Panc1 (cell line): Measurements from ENCODE around the gene MRPL46. TPM values are rescaled to one million over a fixed set of nuclear protein-coding genes. Genes with fewer than 3 reads are reported as not detected.

ENCODE experiments used
- ATAC-seq: fragments of 200-7000 bp; cut with Tn5 transposase; 2 replicates; pipeline ENCODE4 v1.9.1; 2020; ENCODE audit warnings: mild to moderate bottlenecking, moderate library complexity
- BruUV-seq: library from RNA; stranded (reverse); fragments of 400-500 nt; replicated peaks from 2 replicates; lab custom pipeline; 2021; lab: Mats Ljungman, UMichigan
- CTCF ChIA-PET: fragments of 300-600 bp; sonication (Branson Sonifier 250); formaldehyde crosslinking; loops from one replicate; lab custom pipeline; 2022; ENCODE audit warnings: antibody characterized with exemption; lab: Charles Lee
- POLR2A ChIA-PET: fragments of 300-600 bp; sonication (Branson Sonifier 250); formaldehyde crosslinking; loops from one replicate; lab custom pipeline; 2022; ENCODE audit warnings: antibody characterized with exemption; lab: Charles Lee
- DNase-seq: peaks from one replicate; pipeline ENCODE4 v3.0.0-alpha.2; 2010; ENCODE audit warnings: low read depth, low spot score
- H3K27ac ChIP-seq: 2 replicates; pipeline ENCODE4 v1.5.1; 2011; ENCODE audit warnings: mild to moderate bottlenecking, low read length, inconsistent platforms
- H3K27me3 ChIP-seq: fragments of 200-500 bp; sonication (Bioruptor generic); 2 replicates; pipeline ENCODE4 v1.6.0; 2014; ENCODE audit warnings: low read length, inconsistent platforms; ENCODE audit not compliant: control insufficient read depth, insufficient read depth
- H3K36me3 ChIP-seq: fragments of 200-500 bp; sonication (Bioruptor generic); 2 replicates; pipeline ENCODE4 v1.5.1; 2014; ENCODE audit warnings: inconsistent platforms, mild to moderate bottlenecking, low read length, moderate library complexity; ENCODE audit not compliant: control insufficient read depth, insufficient read depth
- H3K4me1 ChIP-seq: 2 replicates; pipeline ENCODE4 v1.5.1; 2011; ENCODE audit warnings: inconsistent platforms, mild to moderate bottlenecking, low read length, moderate library complexity; ENCODE audit not compliant: control insufficient read depth, insufficient read depth
- H3K4me3 ChIP-seq, 2 experiments: 2 replicates each; pipeline ENCODE4 v1.5.1; 2011 to 2012; ENCODE audit warnings: low read depth in 2 of 2, low read length in 2 of 2, mild to moderate bottlenecking in 2 of 2, inconsistent platforms in 1 of 2, moderate library complexity in 1 of 2
- H3K9me3 ChIP-seq: fragments of 200-500 bp; sonication (Bioruptor generic); 2 replicates; pipeline ENCODE4 v1.5.1; 2014; ENCODE audit warnings: low read depth, mild to moderate bottlenecking, inconsistent platforms, low read length, moderate library complexity; ENCODE audit not compliant: control insufficient read depth, insufficient read depth
- POLR2AphosphoS5 ChIP-seq: IDR thresholded peaks from 2 replicates; pipeline ENCODE4 v1.6.1; 2012; ENCODE audit warnings: mild to moderate bottlenecking, low read depth, low read length, moderate library complexity
- SIN3A ChIP-seq: IDR thresholded peaks from 2 replicates; pipeline ENCODE4 v1.6.1; 2012; ENCODE audit warnings: low read depth, mild to moderate bottlenecking, low read length, moderate library complexity, borderline replicate concordance; ENCODE audit not compliant: insufficient read depth
- TCF7L2 ChIP-seq: IDR thresholded peaks from 2 replicates; pipeline ENCODE4 v1.6.1; 2011; ENCODE audit warnings: mild to moderate bottlenecking, low read depth, low read length, inconsistent platforms
- in situ Hi-C: cut with HindIII; loops from 2 replicates; pipeline ENCODE4 v1.10.0; 2016; ENCODE audit warnings: low sequenced_read_pairs, low pct_unique_long_range_greater_than_20kb
- intact Hi-C: fragments of 100-400 bp; cut with micrococcal nuclease; formaldehyde crosslinking; loops from one replicate; pipeline ENCODE4 v1.10.0; 2022; ENCODE audit not compliant: unreplicated experiment
- total RNA-seq: library from RNA; stranded (reverse); gene quantifications from one replicate; pipeline ENCODE4 v1.2.1, GENCODE V29; 2021; ENCODE audit not compliant: unreplicated experiment
- TF ChIP-seq, protein P1 (sequence below): fragments of 450-650 bp; IDR thresholded peaks from 2 replicates; pipeline ENCODE4 v1.5.1; 2017; ENCODE audit warnings: mild to moderate bottlenecking
- TF ChIP-seq, protein P2 (sequence below), 2 experiments: IDR thresholded peaks; 2 replicates each; pipeline ENCODE4 v1.6.1; 2011 to 2012; ENCODE audit warnings: low read depth in 2 of 2, control low read depth in 1 of 2, low read length in 1 of 2, mild to moderate bottlenecking in 1 of 2, moderate library complexity in 1 of 2; ENCODE audit not compliant: insufficient read depth in 1 of 2

Gene MRPL46
- total RNA-seq, 1 experiment from 2014 or later: 31.3 TPM

DNA sequence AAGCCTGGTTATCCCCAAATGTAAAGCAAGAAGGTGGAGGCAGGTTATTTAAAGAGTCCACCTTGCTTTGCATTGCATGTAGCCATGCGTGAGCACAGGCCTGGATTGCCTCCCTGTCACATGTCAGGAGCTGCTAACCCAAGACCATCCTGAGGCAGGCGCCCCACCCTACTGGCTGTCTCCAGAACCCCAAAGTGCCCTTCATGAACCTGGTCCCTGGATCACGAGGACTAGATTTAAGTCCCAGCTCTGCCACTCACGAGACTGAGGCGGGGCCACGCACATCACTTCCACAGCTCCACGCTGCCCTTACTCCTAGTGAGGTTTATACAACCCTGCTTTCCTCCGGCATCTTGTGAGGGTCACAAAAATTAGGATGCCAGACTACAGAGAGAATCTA lies 17.6 kb downstream of the MRPL46 start:
- TF ChIP-seq POLR2AphosphoS5 (no peak), TCF7L2 (no peak), SIN3A (no peak)
- TF ChIP-seq, protein P1, sequence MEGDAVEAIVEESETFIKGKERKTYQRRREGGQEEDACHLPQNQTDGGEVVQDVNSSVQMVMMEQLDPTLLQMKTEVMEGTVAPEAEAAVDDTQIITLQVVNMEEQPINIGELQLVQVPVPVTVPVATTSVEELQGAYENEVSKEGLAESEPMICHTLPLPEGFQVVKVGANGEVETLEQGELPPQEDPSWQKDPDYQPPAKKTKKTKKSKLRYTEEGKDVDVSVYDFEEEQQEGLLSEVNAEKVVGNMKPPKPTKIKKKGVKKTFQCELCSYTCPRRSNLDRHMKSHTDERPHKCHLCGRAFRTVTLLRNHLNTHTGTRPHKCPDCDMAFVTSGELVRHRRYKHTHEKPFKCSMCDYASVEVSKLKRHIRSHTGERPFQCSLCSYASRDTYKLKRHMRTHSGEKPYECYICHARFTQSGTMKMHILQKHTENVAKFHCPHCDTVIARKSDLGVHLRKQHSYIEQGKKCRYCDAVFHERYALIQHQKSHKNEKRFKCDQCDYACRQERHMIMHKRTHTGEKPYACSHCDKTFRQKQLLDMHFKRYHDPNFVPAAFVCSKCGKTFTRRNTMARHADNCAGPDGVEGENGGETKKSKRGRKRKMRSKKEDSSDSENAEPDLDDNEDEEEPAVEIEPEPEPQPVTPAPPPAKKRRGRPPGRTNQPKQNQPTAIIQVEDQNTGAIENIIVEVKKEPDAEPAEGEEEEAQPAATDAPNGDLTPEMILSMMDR: no peak
- TF ChIP-seq, protein P2, sequence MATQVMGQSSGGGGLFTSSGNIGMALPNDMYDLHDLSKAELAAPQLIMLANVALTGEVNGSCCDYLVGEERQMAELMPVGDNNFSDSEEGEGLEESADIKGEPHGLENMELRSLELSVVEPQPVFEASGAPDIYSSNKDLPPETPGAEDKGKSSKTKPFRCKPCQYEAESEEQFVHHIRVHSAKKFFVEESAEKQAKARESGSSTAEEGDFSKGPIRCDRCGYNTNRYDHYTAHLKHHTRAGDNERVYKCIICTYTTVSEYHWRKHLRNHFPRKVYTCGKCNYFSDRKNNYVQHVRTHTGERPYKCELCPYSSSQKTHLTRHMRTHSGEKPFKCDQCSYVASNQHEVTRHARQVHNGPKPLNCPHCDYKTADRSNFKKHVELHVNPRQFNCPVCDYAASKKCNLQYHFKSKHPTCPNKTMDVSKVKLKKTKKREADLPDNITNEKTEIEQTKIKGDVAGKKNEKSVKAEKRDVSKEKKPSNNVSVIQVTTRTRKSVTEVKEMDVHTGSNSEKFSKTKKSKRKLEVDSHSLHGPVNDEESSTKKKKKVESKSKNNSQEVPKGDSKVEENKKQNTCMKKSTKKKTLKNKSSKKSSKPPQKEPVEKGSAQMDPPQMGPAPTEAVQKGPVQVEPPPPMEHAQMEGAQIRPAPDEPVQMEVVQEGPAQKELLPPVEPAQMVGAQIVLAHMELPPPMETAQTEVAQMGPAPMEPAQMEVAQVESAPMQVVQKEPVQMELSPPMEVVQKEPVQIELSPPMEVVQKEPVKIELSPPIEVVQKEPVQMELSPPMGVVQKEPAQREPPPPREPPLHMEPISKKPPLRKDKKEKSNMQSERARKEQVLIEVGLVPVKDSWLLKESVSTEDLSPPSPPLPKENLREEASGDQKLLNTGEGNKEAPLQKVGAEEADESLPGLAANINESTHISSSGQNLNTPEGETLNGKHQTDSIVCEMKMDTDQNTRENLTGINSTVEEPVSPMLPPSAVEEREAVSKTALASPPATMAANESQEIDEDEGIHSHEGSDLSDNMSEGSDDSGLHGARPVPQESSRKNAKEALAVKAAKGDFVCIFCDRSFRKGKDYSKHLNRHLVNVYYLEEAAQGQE (IDR thresholded peaks at IDR 0.05; ENCODE audit: insufficient read depth in 1 of 2, low read depth in 2 of 2, low read length in 1 of 2): no peak
- Histone ChIP-seq H3K27ac (no peak overlapping the region), H3K4me3 (no peak overlapping the region), H3K27me3 (peaks cover 3% of the 10 kb centered on the region; the same call in 1 of the 2 replicates), H3K36me3 (no peaks in the 10 kb centered on the region), H3K9me3 (peaks cover 8% of the 10 kb centered on the region), H3K4me1 (no peaks in the 10 kb centered on the region)
- DNase-seq (no peak), ATAC-seq (no peak)
- BruUV-seq: no TSS peak
- POLR2A ChIA-PET: no interaction called here
- intact Hi-C loops: no loop called here
- in situ Hi-C loops: no loop called here
- CTCF ChIA-PET: interaction anchor here (0.5 to 0.7 kb wide), 3 partner anchors 18 to 1028 kb away, joined by 3 read pairs; partner anchors contain the start of genes MRPL46 and MRPS11

DNA sequence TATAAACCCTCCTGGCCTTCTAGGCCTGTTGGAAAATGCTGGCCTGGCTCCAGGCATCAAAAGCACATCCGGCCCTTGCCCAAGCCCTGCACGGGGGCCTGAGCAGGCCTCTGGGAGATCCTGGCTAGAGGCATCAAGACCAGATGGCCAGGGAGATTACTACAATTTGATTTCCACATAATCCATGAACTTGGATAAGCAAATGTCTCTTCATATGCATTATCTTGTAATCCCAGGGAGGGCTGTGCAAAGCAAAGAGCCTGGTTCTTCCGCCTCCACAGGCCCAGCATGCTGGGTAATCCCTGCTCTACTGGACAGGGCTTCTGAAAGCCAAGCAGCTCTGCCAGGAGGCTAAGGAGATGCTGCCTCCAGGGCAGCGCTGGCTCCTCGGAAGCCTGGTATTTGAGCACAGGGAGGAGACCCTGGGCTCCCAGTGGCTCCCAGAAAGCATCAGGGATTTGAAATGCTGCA lies 18.2 kb downstream of the MRPL46 start:
- DNase-seq (no peak), ATAC-seq (no peak)
- Histone ChIP-seq H3K27me3 (peaks cover 3% of the 10 kb centered on the region; the same call in 1 of the 2 replicates), H3K36me3 (no peaks in the 10 kb centered on the region), H3K27ac (no peak overlapping the region), H3K4me1 (no peaks in the 10 kb centered on the region), H3K4me3 (no peak overlapping the region), H3K9me3 (peaks cover 13% of the 10 kb centered on the region)
- TF ChIP-seq, protein P1: no peak
- TF ChIP-seq SIN3A (no peak), POLR2AphosphoS5 (no peak)
- TF ChIP-seq, protein P2 (IDR thresholded peaks at IDR 0.05; ENCODE audit: insufficient read depth in 1 of 2, low read depth in 2 of 2, low read length in 1 of 2): no peak
- intact Hi-C loops: no loop called here
- ChIA-PET POLR2A (no interaction called here), CTCF (interaction anchor here (0.7 kb wide), 1 partner anchor 1028 kb away, joined by 3 read pairs; no protein-coding TSS in a partner anchor)
- no TSS peak for BruUV-seq
- in situ Hi-C loops: no loop called here
